Neural cell (in vitro differentiated cells): ENCODE measurements around the gene ERAL1. TPM values are rescaled to one million over a fixed set of nuclear protein-coding genes. Genes with fewer than 3 reads are reported as not detected.

Experiments
- H2AFZ ChIP-seq: fragments of 200-600, 300-800 bp; sonication (generic), shearing (Covaris generic); 2 replicates; pipeline ENCODE4 v1.6.0; 2014; ENCODE audit warnings: low read depth, mild to moderate bottlenecking, antibody characterized with exemption, low read length, moderate library complexity
- H3F3A ChIP-seq: fragments of 200-600 bp; shearing (Covaris generic); 2 replicates; pipeline ENCODE4 v1.6.1; 2016; ENCODE audit warnings: mild to moderate bottlenecking, moderate library complexity, mixed read lengths, antibody characterized with exemption, low read length; ENCODE audit not compliant: insufficient read depth, poor library complexity, severe bottlenecking
- H3K27ac ChIP-seq: fragments of 200-600, 300-800 bp; sonication (generic), shearing (Covaris generic); 2 replicates; pipeline ENCODE4 v1.5.1; 2014; ENCODE audit warnings: mild to moderate bottlenecking, low read length, moderate library complexity
- H3K27me3 ChIP-seq: fragments of 300-800, 200-600 bp; sonication (generic), shearing (Covaris generic); 2 replicates; pipeline ENCODE4 v1.6.0; 2014; ENCODE audit warnings: mild to moderate bottlenecking, low read depth, low read length, moderate library complexity; ENCODE audit not compliant: insufficient read depth
- H3K36me3 ChIP-seq: fragments of 300-800, 200-600 bp; sonication (generic), shearing (Covaris generic); 2 replicates; pipeline ENCODE4 v1.5.1; 2014; ENCODE audit warnings: mild to moderate bottlenecking, antibody characterized with exemption, low read length, moderate library complexity; ENCODE audit not compliant: insufficient read depth
- H3K4me2 ChIP-seq: fragments of 300-800, 200-600 bp; sonication (generic), shearing (Covaris generic); 2 replicates; pipeline ENCODE4 v1.6.0; 2014; ENCODE audit warnings: mild to moderate bottlenecking, low read length
- H3K4me3 ChIP-seq: fragments of 300-800, 200-600 bp; sonication (generic), shearing (Covaris generic); 2 replicates; pipeline ENCODE4 v1.5.1; 2014; ENCODE audit warnings: mild to moderate bottlenecking, low read length, moderate library complexity
- H3K79me2 ChIP-seq: fragments of 200-600 bp; shearing (Covaris generic); replicated peaks from 2 replicates; pipeline ENCODE4 v1.6.0; 2014; ENCODE audit warnings: mild to moderate bottlenecking, low read length, moderate library complexity; ENCODE audit not compliant: insufficient read depth
- H3K9ac ChIP-seq: fragments of 300-800, 200-600 bp; sonication (generic), shearing (Covaris generic); 2 replicates; pipeline ENCODE4 v1.6.1; 2016; ENCODE audit warnings: mild to moderate bottlenecking, low read length, mixed read lengths
- H3K9me2 ChIP-seq: fragments of 200-600 bp; shearing (Covaris generic); 2 replicates; pipeline ENCODE4 v1.6.1; 2016; ENCODE audit warnings: mild to moderate bottlenecking, low read length, mixed read lengths; ENCODE audit not compliant: insufficient read depth
- H3K9me3 ChIP-seq: fragments of 200-600, 300-800 bp; sonication (generic), shearing (Covaris generic); 2 replicates; pipeline ENCODE4 v1.6.1; 2016; ENCODE audit warnings: mild to moderate bottlenecking, mixed run types, low read length, moderate library complexity, mixed read lengths
- H4K20me1 ChIP-seq: fragments of 200-600 bp; shearing (Covaris generic); 2 replicates; pipeline ENCODE4 v1.6.1; 2016; ENCODE audit warnings: mild to moderate bottlenecking, mixed run types; ENCODE audit not compliant: insufficient read depth
- EP300 ChIP-seq: fragments of 450-650 bp; conservative IDR thresholded peaks from 2 replicates; pipeline ENCODE4 v1.6.1; 2014; ENCODE audit warnings: antibody characterized with exemption, mild to moderate bottlenecking, moderate library complexity; ENCODE audit not compliant: poor library complexity, severe bottlenecking
- EZH2 ChIP-seq: fragments of 200-600, 300-800 bp; shearing (Covaris generic), sonication (generic); IDR thresholded peaks from 2 replicates; pipeline ENCODE4 v1.6.1; 2014; ENCODE audit warnings: antibody characterized with exemption, low read length, borderline replicate concordance, mild to moderate bottlenecking; ENCODE audit not compliant: insufficient read depth, poor library complexity, severe bottlenecking
- MXI1 ChIP-seq: fragments of 450-650 bp; conservative IDR thresholded peaks from 2 replicates; pipeline ENCODE4 v1.6.1; 2014; ENCODE audit warnings: antibody characterized with exemption, mild to moderate bottlenecking; ENCODE audit not compliant: poor library complexity, severe bottlenecking
- POLR2AphosphoS5 ChIP-seq: IDR thresholded peaks from 2 replicates; pipeline ENCODE4 v1.6.1; 2012
- RAD21 ChIP-seq: fragments of 450-650 bp; conservative IDR thresholded peaks from 2 replicates; pipeline ENCODE4 v1.6.1; 2014; ENCODE audit warnings: antibody characterized with exemption, mild to moderate bottlenecking, moderate library complexity
- SMC3 ChIP-seq: fragments of 450-650 bp; conservative IDR thresholded peaks from 2 replicates; pipeline ENCODE4 v1.6.1; 2014; ENCODE audit warnings: antibody characterized with exemption, mild to moderate bottlenecking, moderate library complexity; ENCODE audit not compliant: poor library complexity
- TAF1 ChIP-seq: IDR thresholded peaks from 2 replicates; pipeline ENCODE4 v1.6.1; 2012; ENCODE audit warnings: low read depth
- polyA plus RNA-seq: library from polyadenylated mRNA; depleted of rRNA; stranded (reverse); fragments of >200 nt; gene quantifications from 2 replicates; pipeline ENCODE4 v1.2.3, GENCODE V29; 2014
- TF ChIP-seq, protein P1 (sequence below): IDR thresholded peaks from 2 replicates; pipeline ENCODE4 v1.6.1; 2012; ENCODE audit warnings: borderline replicate concordance
- TF ChIP-seq, protein P2 (sequence below): fragments of 450-650 bp; IDR thresholded peaks from 2 replicates; pipeline ENCODE4 v1.5.1; 2014; ENCODE audit warnings: antibody characterized with exemption, mild to moderate bottlenecking, moderate library complexity; ENCODE audit not compliant: poor library complexity, severe bottlenecking

Gene ERAL1
- polyA plus RNA-seq, 1 donor from 2014 or later, result 31.8 TPM

- no peaks in the 10 kb centered on the region for H3K9me3 ChIP-seq
- no peak for TF ChIP-seq MXI1
- TF ChIP-seq EZH2, result no peak
- TF ChIP-seq, protein P1, sequence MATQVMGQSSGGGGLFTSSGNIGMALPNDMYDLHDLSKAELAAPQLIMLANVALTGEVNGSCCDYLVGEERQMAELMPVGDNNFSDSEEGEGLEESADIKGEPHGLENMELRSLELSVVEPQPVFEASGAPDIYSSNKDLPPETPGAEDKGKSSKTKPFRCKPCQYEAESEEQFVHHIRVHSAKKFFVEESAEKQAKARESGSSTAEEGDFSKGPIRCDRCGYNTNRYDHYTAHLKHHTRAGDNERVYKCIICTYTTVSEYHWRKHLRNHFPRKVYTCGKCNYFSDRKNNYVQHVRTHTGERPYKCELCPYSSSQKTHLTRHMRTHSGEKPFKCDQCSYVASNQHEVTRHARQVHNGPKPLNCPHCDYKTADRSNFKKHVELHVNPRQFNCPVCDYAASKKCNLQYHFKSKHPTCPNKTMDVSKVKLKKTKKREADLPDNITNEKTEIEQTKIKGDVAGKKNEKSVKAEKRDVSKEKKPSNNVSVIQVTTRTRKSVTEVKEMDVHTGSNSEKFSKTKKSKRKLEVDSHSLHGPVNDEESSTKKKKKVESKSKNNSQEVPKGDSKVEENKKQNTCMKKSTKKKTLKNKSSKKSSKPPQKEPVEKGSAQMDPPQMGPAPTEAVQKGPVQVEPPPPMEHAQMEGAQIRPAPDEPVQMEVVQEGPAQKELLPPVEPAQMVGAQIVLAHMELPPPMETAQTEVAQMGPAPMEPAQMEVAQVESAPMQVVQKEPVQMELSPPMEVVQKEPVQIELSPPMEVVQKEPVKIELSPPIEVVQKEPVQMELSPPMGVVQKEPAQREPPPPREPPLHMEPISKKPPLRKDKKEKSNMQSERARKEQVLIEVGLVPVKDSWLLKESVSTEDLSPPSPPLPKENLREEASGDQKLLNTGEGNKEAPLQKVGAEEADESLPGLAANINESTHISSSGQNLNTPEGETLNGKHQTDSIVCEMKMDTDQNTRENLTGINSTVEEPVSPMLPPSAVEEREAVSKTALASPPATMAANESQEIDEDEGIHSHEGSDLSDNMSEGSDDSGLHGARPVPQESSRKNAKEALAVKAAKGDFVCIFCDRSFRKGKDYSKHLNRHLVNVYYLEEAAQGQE, result no peak
- TF ChIP-seq RAD21, result no peak
- TF ChIP-seq, protein P2, sequence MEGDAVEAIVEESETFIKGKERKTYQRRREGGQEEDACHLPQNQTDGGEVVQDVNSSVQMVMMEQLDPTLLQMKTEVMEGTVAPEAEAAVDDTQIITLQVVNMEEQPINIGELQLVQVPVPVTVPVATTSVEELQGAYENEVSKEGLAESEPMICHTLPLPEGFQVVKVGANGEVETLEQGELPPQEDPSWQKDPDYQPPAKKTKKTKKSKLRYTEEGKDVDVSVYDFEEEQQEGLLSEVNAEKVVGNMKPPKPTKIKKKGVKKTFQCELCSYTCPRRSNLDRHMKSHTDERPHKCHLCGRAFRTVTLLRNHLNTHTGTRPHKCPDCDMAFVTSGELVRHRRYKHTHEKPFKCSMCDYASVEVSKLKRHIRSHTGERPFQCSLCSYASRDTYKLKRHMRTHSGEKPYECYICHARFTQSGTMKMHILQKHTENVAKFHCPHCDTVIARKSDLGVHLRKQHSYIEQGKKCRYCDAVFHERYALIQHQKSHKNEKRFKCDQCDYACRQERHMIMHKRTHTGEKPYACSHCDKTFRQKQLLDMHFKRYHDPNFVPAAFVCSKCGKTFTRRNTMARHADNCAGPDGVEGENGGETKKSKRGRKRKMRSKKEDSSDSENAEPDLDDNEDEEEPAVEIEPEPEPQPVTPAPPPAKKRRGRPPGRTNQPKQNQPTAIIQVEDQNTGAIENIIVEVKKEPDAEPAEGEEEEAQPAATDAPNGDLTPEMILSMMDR, result no peak
- TF ChIP-seq EP300, result no peak
- no peak for TF ChIP-seq SMC3
- TF ChIP-seq POLR2AphosphoS5, result no peak
- TF ChIP-seq TAF1, result no peak
- H3K27ac ChIP-seq, result no peak overlapping the region
- no peaks in the 10 kb centered on the region for H3K36me3 ChIP-seq
- no peaks in the 10 kb centered on the region for H3K79me2 ChIP-seq
- no peaks in the 10 kb centered on the region for H4K20me1 ChIP-seq
- no peak overlapping the region for H2AFZ ChIP-seq
- H3K9me2 ChIP-seq, result no peaks in the 10 kb centered on the region
- no peak overlapping the region for H3K4me2 ChIP-seq
- no peaks in the 10 kb centered on the region for H3F3A ChIP-seq
- no peak overlapping the region for H3K4me3 ChIP-seq
- no peak overlapping the region for H3K9ac ChIP-seq
- no peaks in the 10 kb centered on the region for H3K27me3 ChIP-seq
These were observed 5.5 kb upstream of the ERAL1 start for GRCh38 chr17:28849281-28849680.

DNA sequence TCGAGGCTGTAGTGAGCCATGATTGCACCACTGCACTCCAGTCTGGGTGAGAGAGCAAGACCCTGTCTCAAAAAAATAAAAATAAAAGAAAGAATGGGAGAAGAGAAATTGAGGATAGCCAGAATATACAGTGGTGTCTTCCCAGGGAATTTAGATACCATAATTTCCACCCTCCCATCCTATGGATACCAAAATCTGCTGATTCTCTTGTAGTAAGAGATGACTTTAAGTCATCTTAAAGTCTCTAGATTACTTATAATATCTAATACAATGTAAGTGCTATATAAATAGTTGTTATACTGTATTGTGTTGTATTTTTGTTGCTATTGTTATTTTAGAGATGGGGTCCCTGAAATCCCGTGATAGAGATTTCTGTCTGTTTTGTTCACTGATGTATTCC is 1.5 kb upstream of the ERAL1 start:
- Histone ChIP-seq H3K9me3 (no peaks in the 10 kb centered on the region), H3K27me3 (no peaks in the 10 kb centered on the region), H3K9ac (no peak overlapping the region), H2AFZ (no peak overlapping the region), H3K4me3 (no peak overlapping the region), H3K36me3 (no peaks in the 10 kb centered on the region), H3K9me2 (no peaks in the 10 kb centered on the region), H4K20me1 (no peaks in the 10 kb centered on the region), H3F3A (no peaks in the 10 kb centered on the region), H3K79me2 (peaks cover 8% of the 10 kb centered on the region), H3K4me2 (no peak overlapping the region), H3K27ac (no peak overlapping the region)
- no peak for TF ChIP-seq TAF1
- TF ChIP-seq EP300, result no peak
- no peak for TF ChIP-seq POLR2AphosphoS5
- no peak for TF ChIP-seq EZH2
- no peak for TF ChIP-seq SMC3
- TF ChIP-seq, protein P1, result no peak
- TF ChIP-seq, protein P2, result no peak
- no peak for TF ChIP-seq MXI1
- no peak for TF ChIP-seq RAD21
